A549 (cell line): ENCODE data around the gene CSNK1E.

Experiments
- FOSL2 ChIP-seq, 2 experiments: fragments of 450-650 bp in 1 of 2; fragments of >200 bp in 1 of 2; sonication (Bioruptor Twin) in 1 of 2; formaldehyde crosslinking; IDR thresholded peaks; 2 replicates each; pipeline versions ENCODE4 v1.5.0 to v1.6.1; 2016 to 2020; ENCODE audit warnings: mild to moderate bottlenecking in 1 of 2, moderate library complexity in 1 of 2
- JUN ChIP-seq, 2 experiments: fragments of >200 bp; sonication (Bioruptor Twin); formaldehyde crosslinking; IDR thresholded peaks; 2 replicates in 1 of 2; 3 replicates in 1 of 2; pipeline ENCODE4 v1.6.1; 2016 to 2017
- MAFK ChIP-seq: fragments of 450-650 bp; IDR thresholded peaks from 2 replicates; pipeline ENCODE4 v1.6.1; 2014; ENCODE audit not compliant: partially characterized antibody
- NFE2L2 ChIP-seq: fragments of 150-350 bp; conservative IDR thresholded peaks from 2 replicates; pipeline ENCODE4 v1.6.1; 2014; ENCODE audit warnings: low read length
- NR3C1 ChIP-seq: fragments of >200 bp; sonication (Bioruptor Twin); formaldehyde crosslinking; IDR thresholded peaks from 3 replicates; pipeline ENCODE4 v1.6.1; 2017
- POLR2A ChIP-seq: IDR thresholded peaks from 2 replicates; pipeline ENCODE4 v1.6.1; 2012; ENCODE audit warnings: mild to moderate bottlenecking, low read length
- RAD21 ChIP-seq, 2 experiments: fragments of >200 bp in 1 of 2; sonication (Bioruptor Twin) in 1 of 2; formaldehyde crosslinking in 1 of 2; IDR thresholded peaks in 1 of 2; conservative IDR thresholded peaks in 1 of 2; 2 replicates in 1 of 2; 3 replicates in 1 of 2; pipeline ENCODE4 v1.6.1; 2012 to 2018; ENCODE audit warnings: inconsistent platforms in 1 of 2
- TF ChIP-seq, protein P1 (sequence below): fragments of >200 bp; sonication (Bioruptor Twin); formaldehyde crosslinking; IDR thresholded peaks from 3 replicates; pipeline ENCODE4 v1.5.1; 2016
- TF ChIP-seq, protein P2 (sequence below): fragments of 450-650 bp; IDR thresholded peaks from 2 replicates; pipeline ENCODE4 v1.6.1; 2014; ENCODE audit warnings: antibody characterized with exemption
- TF ChIP-seq, protein P3 (sequence below): fragments of 250-450 bp; sonication (Bioruptor Pico); IDR thresholded peaks from 2 replicates; pipeline ENCODE4 v1.5.0; 2021; ENCODE audit warnings: mild to moderate bottlenecking, moderate library complexity, borderline replicate concordance
- TF ChIP-seq, protein P4 (sequence below): fragments of 200-600 bp; sonication (generic); IDR thresholded peaks from 2 replicates; pipeline ENCODE4 v1.6.1; 2016; ENCODE audit warnings: antibody characterized with exemption, mild to moderate bottlenecking, moderate library complexity
- TF ChIP-seq, protein P5 (sequence below): IDR thresholded peaks from 2 replicates; pipeline ENCODE4 v1.6.1; 2012

DNA sequence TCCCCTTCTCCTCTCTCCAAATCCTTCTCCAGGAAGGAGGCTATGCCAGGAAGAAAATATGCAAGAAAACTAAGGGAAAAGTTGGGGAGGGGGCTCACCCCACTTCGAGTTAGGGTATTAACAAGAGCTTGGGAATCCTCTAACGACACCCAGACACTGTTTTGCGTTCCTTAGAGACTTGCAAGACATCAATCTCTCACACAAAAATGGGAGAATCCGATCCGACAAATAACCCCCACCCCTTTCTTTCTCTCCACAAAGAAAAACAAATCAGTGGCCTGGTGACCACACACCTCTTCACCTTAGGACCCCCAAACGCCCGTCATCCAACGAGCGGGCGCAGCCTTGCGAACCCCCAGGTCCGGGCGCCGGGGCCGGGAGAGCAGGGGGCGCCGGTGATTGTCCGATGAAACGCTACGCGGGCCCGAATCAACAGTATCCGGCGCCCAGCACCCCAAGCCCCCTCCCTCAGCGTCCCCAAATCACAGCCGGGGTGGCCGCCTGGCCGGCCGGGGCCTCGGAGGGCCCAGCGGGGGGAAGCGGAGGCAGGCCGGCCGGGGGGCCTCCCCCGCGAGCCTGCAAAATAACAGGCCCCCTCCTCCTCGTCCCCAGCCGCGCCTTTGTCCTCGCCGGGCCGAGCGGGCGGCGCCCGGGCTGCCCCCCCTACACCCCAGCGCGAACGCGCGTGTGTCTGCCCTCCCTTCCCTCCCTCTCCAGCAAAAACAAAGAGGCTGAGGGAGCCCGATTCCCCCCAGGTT is 690 bp downstream of the CSNK1E start:
- TF ChIP-seq POLR2A: no peak
- TF ChIP-seq, protein P1, sequence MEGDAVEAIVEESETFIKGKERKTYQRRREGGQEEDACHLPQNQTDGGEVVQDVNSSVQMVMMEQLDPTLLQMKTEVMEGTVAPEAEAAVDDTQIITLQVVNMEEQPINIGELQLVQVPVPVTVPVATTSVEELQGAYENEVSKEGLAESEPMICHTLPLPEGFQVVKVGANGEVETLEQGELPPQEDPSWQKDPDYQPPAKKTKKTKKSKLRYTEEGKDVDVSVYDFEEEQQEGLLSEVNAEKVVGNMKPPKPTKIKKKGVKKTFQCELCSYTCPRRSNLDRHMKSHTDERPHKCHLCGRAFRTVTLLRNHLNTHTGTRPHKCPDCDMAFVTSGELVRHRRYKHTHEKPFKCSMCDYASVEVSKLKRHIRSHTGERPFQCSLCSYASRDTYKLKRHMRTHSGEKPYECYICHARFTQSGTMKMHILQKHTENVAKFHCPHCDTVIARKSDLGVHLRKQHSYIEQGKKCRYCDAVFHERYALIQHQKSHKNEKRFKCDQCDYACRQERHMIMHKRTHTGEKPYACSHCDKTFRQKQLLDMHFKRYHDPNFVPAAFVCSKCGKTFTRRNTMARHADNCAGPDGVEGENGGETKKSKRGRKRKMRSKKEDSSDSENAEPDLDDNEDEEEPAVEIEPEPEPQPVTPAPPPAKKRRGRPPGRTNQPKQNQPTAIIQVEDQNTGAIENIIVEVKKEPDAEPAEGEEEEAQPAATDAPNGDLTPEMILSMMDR: no peak
- TF ChIP-seq, protein P2, sequence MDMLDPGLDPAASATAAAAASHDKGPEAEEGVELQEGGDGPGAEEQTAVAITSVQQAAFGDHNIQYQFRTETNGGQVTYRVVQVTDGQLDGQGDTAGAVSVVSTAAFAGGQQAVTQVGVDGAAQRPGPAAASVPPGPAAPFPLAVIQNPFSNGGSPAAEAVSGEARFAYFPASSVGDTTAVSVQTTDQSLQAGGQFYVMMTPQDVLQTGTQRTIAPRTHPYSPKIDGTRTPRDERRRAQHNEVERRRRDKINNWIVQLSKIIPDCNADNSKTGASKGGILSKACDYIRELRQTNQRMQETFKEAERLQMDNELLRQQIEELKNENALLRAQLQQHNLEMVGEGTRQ: no peak
- no peak for TF ChIP-seq FOSL2 (IDR thresholded peaks at IDR 0.05)
- no peak for TF ChIP-seq FOSL2 (CRISPR knock-in tag; IDR thresholded peaks at IDR 0.05)
- no peak for TF ChIP-seq JUN (IDR thresholded peaks at IDR 0.05)
- TF ChIP-seq, protein P3, sequence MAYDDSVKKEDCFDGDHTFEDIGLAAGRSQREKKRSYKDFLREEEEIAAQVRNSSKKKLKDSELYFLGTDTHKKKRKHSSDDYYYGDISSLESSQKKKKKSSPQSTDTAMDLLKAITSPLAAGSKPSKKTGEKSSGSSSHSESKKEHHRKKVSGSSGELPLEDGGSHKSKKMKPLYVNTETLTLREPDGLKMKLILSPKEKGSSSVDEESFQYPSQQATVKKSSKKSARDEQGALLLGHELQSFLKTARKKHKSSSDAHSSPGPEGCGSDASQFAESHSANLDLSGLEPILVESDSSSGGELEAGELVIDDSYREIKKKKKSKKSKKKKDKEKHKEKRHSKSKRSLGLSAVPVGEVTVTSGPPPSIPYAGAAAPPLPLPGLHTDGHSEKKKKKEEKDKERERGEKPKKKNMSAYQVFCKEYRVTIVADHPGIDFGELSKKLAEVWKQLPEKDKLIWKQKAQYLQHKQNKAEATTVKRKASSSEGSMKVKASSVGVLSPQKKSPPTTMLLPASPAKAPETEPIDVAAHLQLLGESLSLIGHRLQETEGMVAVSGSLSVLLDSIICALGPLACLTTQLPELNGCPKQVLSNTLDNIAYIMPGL (CRISPR knock-in tag): no peak
- TF ChIP-seq RAD21 (conservative IDR thresholded peaks at IDR 0.05 in 1 of 2, IDR thresholded peaks at IDR 0.05 in 1 of 2): no peak
- no peak for TF ChIP-seq MAFK
- TF ChIP-seq NFE2L2: no peak
- TF ChIP-seq, protein P4, sequence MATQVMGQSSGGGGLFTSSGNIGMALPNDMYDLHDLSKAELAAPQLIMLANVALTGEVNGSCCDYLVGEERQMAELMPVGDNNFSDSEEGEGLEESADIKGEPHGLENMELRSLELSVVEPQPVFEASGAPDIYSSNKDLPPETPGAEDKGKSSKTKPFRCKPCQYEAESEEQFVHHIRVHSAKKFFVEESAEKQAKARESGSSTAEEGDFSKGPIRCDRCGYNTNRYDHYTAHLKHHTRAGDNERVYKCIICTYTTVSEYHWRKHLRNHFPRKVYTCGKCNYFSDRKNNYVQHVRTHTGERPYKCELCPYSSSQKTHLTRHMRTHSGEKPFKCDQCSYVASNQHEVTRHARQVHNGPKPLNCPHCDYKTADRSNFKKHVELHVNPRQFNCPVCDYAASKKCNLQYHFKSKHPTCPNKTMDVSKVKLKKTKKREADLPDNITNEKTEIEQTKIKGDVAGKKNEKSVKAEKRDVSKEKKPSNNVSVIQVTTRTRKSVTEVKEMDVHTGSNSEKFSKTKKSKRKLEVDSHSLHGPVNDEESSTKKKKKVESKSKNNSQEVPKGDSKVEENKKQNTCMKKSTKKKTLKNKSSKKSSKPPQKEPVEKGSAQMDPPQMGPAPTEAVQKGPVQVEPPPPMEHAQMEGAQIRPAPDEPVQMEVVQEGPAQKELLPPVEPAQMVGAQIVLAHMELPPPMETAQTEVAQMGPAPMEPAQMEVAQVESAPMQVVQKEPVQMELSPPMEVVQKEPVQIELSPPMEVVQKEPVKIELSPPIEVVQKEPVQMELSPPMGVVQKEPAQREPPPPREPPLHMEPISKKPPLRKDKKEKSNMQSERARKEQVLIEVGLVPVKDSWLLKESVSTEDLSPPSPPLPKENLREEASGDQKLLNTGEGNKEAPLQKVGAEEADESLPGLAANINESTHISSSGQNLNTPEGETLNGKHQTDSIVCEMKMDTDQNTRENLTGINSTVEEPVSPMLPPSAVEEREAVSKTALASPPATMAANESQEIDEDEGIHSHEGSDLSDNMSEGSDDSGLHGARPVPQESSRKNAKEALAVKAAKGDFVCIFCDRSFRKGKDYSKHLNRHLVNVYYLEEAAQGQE: no peak
- TF ChIP-seq, protein P5, sequence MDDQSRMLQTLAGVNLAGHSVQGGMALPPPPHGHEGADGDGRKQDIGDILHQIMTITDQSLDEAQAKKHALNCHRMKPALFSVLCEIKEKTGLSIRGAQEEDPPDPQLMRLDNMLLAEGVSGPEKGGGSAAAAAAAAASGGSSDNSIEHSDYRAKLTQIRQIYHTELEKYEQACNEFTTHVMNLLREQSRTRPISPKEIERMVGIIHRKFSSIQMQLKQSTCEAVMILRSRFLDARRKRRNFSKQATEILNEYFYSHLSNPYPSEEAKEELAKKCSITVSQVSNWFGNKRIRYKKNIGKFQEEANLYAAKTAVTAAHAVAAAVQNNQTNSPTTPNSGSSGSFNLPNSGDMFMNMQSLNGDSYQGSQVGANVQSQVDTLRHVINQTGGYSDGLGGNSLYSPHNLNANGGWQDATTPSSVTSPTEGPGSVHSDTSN: no peak
- TF ChIP-seq NR3C1: no peak
